Amniotic epithelial cell (primary cell): ENCODE results near the gene ALPP.
"Not testable (repeated sequence)": the region's sequence is repeated elsewhere in the genome, so short reads cannot be mapped to it uniquely, and the experiment has no call there.

Source experiments
- DNase-seq: peaks from one replicate; pipeline ENCODE4 v3.0.0-alpha.2; 2010; ENCODE audit warnings: low read depth

ALPP gene

DNA sequence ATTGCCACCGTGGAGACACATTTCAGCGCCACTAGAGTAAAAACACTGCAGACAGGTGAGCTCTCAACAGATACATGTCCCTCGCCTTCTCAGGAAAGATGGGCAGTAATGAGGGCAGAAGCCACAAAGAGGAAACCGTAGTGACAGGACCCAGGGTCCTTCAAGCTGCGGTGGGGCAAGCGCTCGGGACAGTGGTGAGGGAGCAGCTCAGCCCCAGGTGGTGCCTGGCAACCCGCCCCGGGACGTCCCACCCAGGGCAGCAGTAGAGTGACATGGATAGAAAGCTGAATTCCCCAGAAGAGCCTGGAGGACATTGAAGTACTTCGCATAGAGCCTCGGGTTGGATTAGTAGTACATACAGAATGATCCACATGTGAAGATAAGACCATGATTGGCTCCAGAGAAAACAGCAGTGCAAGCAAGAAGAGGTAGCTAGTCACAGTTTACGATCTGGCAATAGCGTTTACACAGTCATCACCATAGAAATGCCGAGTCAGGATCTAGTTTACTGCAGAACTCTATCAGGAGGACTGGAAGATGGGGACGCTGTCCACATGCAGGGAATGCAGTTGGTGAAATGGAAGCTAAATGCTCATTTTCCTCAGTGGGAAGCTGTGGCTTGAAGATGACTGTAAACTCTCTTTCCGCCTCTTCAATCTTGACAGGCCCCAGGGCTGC lies 37.4 kb upstream of the ALPP start:
- DNase-seq, result peak; percentile 6

- no peak for DNase-seq
These were observed 36.8 kb upstream of the ALPP start for GRCh38 chr2:232341739-232342126.

- no peak for DNase-seq
These were observed 35.7 kb upstream of the ALPP start for GRCh38 chr2:232342635-232343565.

- DNase-seq, result no peak
These were observed 34.7 kb upstream of the ALPP start for GRCh38 chr2:232343821-232344220.

DNA sequence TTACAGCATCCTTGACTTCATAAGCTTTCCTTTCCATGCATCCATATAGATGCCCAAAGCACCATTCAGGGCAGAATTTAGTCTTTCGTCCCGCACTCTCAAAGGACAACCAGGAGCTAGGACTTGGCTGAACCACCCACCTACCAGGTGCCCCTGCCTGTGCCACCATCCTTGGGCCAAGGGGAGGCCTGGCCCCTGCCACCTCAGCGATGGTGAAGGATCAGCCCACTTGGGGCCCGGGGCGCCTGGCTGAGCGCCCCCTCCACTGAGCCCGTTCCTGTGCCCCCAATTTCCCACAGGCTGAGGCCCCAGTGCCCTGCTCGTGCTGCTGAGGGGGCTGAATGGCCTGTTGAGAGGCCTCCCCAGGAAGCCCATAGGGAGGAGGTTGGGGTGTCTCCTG lies 33.3 kb upstream of the ALPP start:
- DNase-seq, result no peak

DNA sequence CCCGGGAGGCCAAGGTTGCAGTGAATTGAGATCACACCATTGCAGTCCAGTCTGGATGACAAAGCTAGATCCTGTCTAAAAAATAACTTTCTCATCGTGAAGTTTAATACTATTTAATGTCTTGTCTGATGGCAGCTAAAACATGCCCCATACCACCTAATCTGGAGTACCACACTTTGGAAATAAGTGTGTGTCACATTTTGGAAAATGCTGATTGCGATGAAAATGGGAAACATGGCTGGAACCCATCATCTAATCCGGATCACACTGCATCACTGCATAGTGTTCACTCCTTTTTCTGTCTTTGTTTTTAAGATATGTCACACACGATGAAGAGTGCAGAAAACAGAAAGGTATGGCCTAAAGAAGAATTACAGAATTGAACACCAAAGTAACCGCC lies 31.2 kb upstream of the ALPP start:
- DNase-seq, result no peak

GRCh38 chr2:232348936-232349335 lies 29.6 kb upstream of the ALPP start:
- DNase-seq, result no peak

GRCh38 chr2:232349546-232349945 lies 29.0 kb upstream of the ALPP start:
- DNase-seq, result no peak

DNA sequence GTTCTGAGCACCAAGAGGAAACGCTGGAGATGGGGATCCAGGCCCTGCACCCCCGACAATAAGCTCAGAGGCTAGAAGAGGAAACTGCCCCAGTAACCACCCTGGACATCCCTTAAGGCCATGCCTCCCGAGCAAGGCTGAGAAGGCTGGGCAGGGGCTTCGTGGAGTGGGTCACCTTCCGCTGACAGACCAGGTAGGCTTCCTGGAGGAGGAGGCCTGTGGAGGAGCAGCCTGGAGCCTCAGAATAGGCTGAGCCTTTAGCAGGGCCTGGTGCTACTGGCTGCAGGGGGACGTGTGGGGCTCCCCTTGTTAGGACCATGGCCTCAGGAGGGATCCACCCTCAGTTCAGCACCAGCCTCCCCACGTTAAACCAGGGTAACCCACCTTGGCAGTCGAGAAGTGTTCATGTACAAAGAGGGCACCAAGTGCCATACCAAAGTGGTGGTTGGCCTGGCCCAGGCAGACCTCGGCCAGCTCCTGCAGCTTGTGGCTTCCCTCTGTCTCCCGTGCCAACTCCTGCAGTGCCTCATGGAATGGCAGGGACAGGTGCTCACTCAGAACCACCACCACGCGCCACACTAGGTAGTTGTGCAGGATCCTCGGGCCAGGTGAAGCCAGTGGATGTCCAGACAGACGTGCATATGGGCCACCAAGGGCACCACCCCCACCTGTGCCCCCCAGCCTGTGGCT lies 28.5 kb upstream of the ALPP start:
- no peak for DNase-seq

DNA sequence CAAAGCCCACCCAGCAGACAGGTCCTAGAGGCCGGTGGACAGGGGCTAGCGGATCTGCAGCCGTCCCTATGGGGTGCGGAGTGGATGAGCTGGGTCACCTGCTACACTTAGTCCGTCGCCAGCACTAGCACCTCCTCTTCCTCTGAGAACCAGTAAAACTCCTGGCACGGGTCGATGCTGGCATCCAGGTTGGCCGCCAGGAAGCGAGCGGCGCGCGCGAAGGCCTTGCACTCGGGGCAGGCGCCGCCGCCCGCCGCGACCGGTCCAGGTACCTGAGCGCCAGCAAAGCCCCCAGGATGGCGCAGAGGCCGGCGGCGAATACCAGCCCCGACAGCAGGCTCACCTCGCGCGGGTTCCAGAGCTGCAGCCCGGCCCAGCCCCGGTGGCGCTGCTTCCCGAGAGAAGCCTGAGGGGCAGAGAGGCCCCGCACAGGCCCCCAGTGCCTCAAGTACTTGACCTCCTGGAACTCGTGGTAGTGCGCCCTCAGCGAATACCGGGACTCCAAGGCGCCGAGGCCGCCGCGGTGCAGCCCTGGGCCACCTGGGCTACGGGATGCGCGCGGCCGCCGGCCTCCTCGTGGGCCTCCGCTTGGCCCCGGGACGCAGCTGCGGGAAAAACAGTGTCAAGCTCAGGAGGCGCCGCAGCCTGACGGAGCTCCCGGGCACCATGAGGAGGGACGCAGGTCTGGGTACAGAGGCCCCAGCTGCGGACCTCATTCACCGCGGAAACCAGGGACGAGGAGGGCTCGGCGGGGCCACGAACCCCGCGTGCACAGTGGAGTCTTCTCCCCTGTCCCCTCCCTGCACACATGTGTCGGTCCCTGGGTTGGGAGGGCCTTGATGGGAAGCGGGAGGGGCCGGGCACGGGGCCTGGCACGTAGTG lies 27.5 kb upstream of the ALPP start:
- no peak for DNase-seq

- DNase-seq, result no peak
These were observed 26.7 kb upstream of the ALPP start for GRCh38 chr2:232351686-232352510.

- no peak for DNase-seq
These were observed 25.9 kb upstream of the ALPP start for GRCh38 chr2:232352511-232353091.

DNA sequence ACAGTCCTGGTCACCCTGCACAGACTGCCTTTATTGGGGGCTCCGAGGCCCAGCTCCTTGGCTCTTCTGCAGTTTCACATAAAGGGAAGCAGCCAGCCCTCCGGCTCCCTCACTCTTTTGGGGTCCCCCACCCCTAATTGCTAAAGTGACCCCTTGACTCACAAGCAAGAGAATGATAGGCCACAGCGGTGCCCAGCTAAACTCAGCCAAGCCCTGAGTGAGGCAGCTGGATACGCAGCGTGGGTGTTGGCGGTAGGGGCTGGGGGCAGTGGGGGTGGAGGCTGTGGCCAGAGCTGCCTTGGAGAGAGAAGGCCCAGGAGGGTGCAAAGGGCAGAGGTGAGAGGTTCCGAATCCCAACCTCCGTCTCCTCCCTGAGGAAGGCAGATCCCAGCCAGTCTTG lies 25.5 kb upstream of the ALPP start:
- DNase-seq, result no peak

- no peak for DNase-seq
These were observed 24.9 kb upstream of the ALPP start for GRCh38 chr2:232353660-232354059.

DNA sequence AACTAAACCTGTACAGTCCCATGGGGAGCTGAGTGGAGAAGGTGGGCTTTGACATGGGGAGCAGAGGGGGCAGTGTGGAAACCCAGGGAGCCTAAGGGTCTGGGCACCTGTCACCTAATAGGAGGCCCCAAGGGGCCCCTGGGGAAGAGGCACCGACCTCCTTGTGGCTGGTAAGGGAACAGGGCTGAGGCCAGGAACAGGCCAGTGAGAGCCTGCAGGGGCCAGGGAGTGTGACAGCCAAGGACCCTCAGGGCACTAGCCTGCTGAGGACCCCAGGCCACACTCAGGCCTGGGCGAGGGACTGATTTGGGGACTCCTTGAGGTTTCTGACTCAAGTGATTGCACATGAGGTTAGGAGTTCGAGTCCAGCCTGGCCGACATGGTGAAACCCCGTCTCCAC lies 24.5 kb upstream of the ALPP start:
- DNase-seq, result no peak

DNA sequence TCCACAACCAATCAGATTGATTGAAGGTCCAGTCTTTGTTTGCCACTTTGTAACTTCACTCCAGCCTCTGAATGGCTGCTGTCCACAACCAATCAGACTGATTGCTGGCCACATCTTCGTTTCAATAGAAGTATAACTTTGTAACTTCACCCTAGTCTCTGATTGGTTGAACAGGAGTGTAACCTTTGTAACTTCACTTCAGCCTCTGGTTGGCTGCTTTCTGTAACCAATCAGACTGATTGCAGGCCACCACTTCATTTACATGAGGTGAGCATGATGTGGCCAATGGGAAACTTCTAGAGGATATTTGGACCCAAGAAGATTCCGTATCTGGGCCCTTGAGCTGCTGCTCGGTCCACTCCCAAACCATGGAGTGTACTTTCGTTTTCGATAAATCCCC lies 16.9 kb upstream of the ALPP start:
- DNase-seq, result no peak

GRCh38 chr2:232362174-232362900 lies 16.2 kb upstream of the ALPP start:
- DNase-seq, result no peak

- not testable (repeated sequence) for DNase-seq
These were observed 15.3 kb upstream of the ALPP start for GRCh38 chr2:232363064-232363783.
